ES-I3 (cell line): ENCODE data around the gene PTEN.
"Not testable (repeated sequence)": the region's sequence is repeated elsewhere in the genome, so short reads cannot be mapped to it uniquely, and the experiment has no call there.

ENCODE experiments used
- H3K36me3 ChIP-seq: 2 replicates; pipeline ENCODE4 v1.6.1; 2013; ENCODE audit warnings: mild to moderate bottlenecking, low read length, control low read depth, moderate library complexity; ENCODE audit not compliant: insufficient read depth
- H3K4me1 ChIP-seq: 2 replicates; pipeline ENCODE4 v1.6.1; 2013; ENCODE audit warnings: mild to moderate bottlenecking, control low read depth, low read length; ENCODE audit not compliant: insufficient read depth
- H3K9ac ChIP-seq: 2 replicates; pipeline ENCODE4 v1.6.1; 2013; ENCODE audit warnings: low read depth, mild to moderate bottlenecking, low read length, moderate library complexity
- H3K9me3 ChIP-seq: 2 replicates; pipeline ENCODE4 v1.6.1; 2013; ENCODE audit warnings: mild to moderate bottlenecking, low read length, moderate library complexity; ENCODE audit not compliant: control insufficient read depth, insufficient read depth

PTEN gene

DNA sequence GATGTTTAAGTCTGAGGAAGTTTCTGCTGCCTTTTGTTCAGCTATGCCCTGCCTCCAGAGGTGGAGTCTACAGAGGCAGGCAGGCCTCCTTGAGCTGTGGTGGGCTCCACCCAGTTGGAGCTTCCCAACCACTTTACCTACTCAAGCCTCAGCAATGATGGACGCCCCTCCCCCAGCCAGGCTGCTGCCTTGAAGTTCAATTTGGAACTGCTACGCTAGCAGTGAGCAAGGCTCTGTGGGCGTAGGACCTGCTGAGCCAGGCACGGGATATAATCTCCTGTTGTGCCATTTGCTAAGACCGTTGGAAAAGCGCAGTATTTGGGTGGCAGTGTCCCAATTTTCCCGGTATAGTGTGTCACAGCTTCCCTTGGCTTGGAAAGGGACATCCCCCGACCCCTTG lies 40.0 kb downstream of the PTEN start:
- not testable (repeated sequence) for H3K36me3 ChIP-seq, H3K9me3 ChIP-seq, H3K9ac ChIP-seq, H3K4me1 ChIP-seq

DNA sequence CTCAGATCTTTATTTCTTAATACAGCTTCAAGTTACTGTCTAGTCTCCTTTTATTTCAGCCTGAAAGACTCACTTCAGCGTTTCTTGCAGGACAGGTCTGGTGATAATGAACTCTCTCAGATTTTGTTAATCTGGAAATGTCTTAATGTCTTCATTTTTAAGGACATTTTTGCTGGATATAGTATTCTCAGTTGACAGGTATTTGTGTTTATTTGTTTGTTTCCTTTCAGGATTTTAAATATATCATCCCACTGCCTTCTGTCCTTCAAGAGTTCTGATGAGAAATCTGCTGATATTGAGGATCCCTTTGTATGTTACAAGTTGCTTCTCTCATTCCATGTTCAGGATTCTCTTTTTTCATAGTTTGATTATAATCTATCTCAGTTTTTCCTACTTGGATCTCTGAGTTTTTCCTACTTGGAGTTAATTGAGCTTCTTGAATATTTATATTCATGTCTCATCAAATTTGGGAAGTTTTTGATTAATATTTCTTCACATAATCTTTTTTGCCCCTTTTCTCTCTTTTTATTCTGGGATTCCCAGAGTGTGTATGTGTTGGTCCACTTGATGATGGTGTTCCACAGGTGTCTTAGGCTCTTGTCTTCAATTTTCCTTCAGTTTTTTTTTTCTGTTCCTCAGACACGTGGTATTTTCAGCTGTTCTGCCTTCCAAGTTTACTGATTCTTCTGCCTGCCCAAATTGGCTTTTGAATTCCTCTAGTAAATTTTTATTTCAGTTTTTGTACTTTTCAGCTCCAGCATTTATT lies 49.9 kb downstream of the PTEN start:
- H3K9me3 ChIP-seq: peaks cover 5% of the 10 kb centered on the region
- peaks cover 10% of the 10 kb centered on the region for H3K4me1 ChIP-seq
- H3K36me3 ChIP-seq: no peaks in the 10 kb centered on the region

DNA sequence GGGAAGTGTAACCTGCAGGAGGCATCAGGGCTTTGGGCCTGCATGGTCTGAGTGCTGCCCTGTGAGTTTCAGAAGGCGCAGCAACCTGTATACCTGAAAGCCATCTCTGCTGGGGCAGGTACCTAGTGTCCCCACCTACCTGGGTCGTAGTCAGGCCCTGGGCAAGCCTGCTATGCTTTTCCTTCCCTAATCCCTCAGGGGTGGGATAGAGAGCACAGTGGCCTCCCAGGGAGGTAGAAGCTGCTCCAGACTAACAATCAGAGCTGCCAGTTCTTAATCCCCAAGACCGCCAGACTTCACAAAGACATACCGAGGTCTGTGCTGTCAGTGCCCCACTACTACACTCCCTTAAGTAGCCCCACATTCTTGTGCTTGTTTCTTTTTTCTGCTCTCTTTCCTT lies 52.0 kb downstream of the PTEN start:
- no peak overlapping the region for H3K9ac ChIP-seq
- H3K36me3 ChIP-seq: no peaks in the 10 kb centered on the region
- H3K9me3 ChIP-seq: peaks cover 5% of the 10 kb centered on the region
- H3K4me1 ChIP-seq: peaks cover 10% of the 10 kb centered on the region

More for the DNA sequence above, 49.9 kb downstream of the PTEN start:
- H3K9ac ChIP-seq: no peak overlapping the region

DNA sequence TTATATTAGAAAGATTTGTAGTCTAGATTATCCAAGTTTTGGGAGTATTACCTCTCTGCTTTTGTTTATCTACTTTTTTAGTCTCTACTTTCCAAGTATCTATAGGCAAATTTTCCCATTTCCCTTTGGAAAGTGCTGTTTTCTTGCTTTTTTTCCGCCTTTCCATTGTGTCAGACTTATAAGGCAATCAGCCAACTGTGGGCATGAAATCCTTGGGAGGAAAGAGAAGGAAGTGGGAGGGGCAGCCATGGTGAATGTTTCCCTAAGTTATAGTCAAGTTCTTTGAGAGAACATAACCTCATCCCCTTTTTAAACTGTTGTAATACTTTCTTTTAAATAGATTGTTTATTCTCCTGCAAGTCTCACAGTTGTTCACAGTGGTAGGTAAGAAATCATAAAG lies 52.6 kb downstream of the PTEN start:
- no peak overlapping the region for H3K9ac ChIP-seq
- H3K9me3 ChIP-seq: peaks cover 5% of the 10 kb centered on the region
- peaks cover 10% of the 10 kb centered on the region for H3K4me1 ChIP-seq
- no peaks in the 10 kb centered on the region for H3K36me3 ChIP-seq

DNA sequence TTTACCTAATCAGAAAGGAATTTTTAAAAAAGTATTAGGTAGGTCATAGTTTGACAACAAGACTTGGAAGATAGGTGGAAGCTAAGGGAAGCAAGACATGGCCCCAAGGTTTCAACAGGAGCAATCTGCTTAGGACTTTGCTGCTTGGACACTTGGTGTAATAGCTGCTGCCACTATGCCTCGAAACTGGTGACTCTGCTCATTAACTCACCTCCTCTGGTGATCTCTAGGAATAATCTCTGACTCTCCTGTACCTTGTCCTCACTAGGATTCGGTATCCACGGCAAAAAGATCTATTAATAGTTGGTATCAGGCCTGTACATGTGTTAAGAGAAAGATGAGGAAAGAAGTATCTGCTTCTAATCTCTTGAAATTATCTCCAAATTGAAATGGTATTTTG lies 53.1 kb downstream of the PTEN start:
- peaks cover 10% of the 10 kb centered on the region for H3K4me1 ChIP-seq
- no peaks in the 10 kb centered on the region for H3K36me3 ChIP-seq
- no peak overlapping the region for H3K9ac ChIP-seq
- H3K9me3 ChIP-seq: peaks cover 5% of the 10 kb centered on the region

DNA sequence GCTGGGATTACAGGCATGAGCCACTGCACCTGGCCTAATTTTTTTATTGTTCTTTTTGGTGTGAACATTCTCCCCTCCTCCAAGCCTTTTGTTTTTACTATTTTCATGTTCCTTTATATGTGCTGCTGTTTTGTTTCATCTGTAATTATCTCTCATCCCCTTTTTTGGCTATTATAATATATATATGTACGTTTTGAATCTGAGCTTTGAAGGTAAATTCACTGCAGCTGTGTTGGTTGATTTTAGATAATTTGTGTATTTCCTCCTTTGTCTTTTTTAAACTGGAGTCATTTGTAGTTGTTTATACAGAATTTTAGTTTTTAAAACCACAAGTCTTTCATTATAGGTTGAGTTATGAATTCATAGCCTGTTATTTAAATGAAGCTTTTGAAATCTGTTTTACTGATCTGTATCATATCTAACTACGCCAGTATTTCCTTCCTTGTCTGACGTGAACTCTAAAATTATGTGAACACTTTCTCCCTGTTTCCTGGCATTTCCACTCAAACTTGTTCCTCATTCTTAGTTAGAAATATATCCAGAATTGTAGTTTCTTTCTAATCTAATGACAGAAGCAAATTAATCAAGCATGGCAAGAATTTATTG lies 54.9 kb downstream of the PTEN start:
- Histone ChIP-seq H3K36me3 (no peaks in the 10 kb centered on the region), H3K9ac (no peak overlapping the region), H3K4me1 (peaks cover 10% of the 10 kb centered on the region), H3K9me3 (no peaks in the 10 kb centered on the region)

DNA sequence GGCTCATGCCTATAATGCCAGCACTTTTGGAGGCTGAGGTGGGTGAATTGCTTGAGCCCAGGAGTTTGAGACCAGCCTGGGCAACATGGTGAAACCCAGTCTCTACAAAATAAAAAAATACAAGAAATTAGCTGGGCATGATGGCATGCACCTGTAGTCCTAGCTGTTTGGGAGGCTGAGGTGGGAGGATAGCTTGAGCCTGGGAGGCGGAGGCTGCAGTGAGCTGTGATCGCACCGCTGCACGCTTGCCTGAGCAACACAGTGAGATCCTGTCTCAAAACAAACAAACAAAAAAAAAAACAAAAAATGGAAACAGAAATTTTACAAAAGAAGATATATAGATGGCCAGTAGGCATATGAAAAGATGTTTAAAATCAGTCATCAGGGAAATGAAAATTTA lies 57.1 kb downstream of the PTEN start:
- Histone ChIP-seq H3K4me1 (peaks cover 7% of the 10 kb centered on the region), H3K9ac (no peak overlapping the region), H3K36me3 (no peaks in the 10 kb centered on the region), H3K9me3 (no peaks in the 10 kb centered on the region)

DNA sequence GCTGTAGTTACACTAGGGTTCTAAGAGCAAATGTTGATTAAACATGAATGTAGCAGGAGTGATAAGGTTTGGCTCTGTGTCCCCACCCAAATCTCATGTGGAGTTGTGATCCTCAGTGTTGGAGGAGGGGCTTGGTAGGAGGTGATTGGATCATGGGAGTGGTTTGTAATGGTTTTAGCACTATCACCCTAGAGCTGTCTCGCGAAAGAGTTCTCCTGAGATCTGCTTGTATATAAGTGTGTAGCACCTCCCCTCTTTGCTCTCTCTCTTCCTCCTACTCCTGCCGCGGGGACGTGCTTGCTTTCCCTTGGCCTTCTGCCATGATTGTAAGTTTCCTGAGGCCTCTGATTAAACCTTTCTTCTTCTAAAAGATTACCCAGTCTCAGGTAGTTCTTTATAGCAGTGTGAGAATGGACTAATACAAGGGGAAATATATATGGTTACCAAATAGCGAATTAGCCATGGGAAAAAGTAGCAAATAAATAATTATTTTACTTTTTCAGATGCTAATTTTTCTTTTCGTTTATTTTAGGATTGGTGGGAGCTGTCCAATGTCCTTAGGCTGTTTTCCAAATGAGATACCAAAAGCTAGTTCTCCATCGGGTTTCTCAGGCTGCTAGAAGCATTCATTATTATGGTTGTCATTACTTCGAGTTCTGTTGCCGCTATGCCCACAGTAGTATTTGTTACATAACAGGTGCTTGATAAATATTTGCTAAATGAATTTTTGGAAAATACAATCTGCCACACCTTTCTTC lies 58.7 kb downstream of the PTEN start:
- H3K9me3 ChIP-seq: no peaks in the 10 kb centered on the region
- H3K4me1 ChIP-seq: peaks cover 13% of the 10 kb centered on the region
- no peaks in the 10 kb centered on the region for H3K36me3 ChIP-seq
- H3K9ac ChIP-seq: no peak overlapping the region

DNA sequence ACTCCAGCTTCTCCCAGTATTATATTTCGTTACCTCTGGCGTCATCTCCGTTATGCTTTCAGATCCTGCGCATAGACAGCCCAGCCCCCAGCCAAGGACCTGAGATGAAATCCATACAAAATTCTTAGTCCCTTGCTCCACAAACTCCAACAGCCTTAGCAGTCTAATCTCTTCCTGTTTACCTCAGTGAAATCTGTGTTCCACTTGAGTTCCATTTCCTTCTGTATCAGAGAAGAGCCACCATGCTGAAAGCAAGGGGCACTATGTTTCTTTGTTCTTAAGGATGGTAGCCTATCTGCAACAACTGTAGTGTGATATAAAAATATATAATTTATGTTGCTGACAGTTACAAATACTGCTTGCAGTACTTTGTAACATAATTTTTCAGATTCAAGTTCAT lies 59.8 kb downstream of the PTEN start:
- H3K36me3 ChIP-seq: no peaks in the 10 kb centered on the region
- no peak overlapping the region for H3K9ac ChIP-seq
- peaks cover 13% of the 10 kb centered on the region for H3K4me1 ChIP-seq
- H3K9me3 ChIP-seq: no peaks in the 10 kb centered on the region

DNA sequence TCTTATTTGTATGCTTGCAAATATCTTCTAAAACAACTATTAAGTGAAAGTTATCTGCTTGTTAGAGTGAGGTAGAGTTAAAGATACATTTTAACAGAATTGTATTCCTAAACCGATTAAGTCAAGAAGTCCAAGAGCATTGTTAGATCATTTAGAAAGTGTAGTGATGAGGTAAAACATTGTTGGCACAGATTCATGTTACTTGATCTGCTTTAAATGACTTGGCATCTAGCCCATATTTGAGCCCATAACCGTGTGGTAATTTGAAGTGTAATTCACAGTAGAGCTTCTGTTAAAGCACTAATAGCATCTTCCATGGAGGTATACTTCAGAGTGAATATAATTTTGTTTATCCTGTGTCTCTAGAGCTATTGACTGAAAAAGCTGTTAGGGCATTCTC lies 62.1 kb downstream of the PTEN start:
- H3K36me3 ChIP-seq: no peaks in the 10 kb centered on the region
- peaks cover 19% of the 10 kb centered on the region for H3K4me1 ChIP-seq
- H3K9me3 ChIP-seq: no peaks in the 10 kb centered on the region
- H3K9ac ChIP-seq: no peak overlapping the region

DNA sequence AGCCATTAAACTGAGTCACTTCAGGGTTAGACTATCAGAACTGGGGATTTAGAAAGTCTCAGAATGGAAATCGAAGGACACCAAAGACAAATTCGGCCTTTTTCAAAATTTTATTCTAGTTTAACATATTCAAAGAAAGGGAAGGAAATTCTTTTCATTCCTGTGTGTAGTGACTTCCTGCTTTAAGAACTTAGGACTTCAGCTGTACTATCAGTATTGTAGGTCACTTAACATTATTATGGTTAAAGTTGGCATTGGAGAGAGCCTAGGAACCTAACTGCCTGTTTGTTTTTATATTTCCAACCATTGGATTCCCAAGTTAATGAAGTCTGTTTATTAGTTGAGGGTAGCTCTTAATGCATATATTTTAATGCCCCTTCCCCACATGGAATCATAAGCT lies 63.7 kb downstream of the PTEN start:
- Histone ChIP-seq H3K9ac (no peak overlapping the region), H3K36me3 (no peaks in the 10 kb centered on the region), H3K4me1 (peaks cover 26% of the 10 kb centered on the region), H3K9me3 (no peaks in the 10 kb centered on the region)

DNA sequence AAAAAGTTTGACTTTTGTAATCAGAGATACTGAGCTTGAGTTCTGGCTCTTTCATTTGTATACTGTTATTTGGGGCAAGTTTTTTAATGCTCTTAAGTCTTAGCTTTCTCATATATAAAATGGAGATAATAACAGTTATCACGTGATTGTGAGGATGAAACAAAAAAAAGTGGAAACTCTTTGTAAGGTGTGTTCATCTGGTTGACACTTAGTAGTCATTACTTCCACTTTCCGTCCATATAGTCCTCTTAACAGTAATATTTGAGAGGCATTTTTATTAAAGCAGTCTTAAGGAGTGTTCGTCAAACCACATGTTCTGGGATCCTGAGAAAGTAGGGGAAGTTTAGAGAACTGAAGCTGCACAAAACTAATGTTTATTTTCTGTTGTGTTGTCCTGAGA lies 65.6 kb downstream of the PTEN start:
- Histone ChIP-seq H3K9me3 (no peaks in the 10 kb centered on the region), H3K9ac (no peak overlapping the region), H3K36me3 (no peaks in the 10 kb centered on the region), H3K4me1 (peaks cover 26% of the 10 kb centered on the region)

DNA sequence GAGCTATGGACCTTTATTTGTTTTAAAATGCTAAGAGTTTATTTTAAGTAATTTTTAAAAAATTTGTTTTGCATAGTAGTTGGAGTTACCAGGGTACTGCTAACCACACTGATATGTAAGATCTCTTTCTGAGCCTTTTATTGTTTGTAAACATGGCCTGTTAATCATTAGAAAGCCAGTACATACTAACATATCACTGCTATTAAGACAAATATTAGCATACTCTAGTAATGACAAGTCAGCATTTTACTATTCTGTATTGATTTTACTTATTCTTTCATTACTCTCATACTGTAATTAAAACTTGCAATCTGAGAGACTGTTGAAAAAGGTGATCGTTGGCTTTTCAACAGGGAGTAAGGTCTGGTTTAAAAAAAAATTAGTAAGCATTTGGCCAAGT lies 66.7 kb downstream of the PTEN start:
- Histone ChIP-seq H3K9ac (no peak overlapping the region), H3K9me3 (no peaks in the 10 kb centered on the region), H3K4me1 (peaks cover 26% of the 10 kb centered on the region), H3K36me3 (no peaks in the 10 kb centered on the region)

DNA sequence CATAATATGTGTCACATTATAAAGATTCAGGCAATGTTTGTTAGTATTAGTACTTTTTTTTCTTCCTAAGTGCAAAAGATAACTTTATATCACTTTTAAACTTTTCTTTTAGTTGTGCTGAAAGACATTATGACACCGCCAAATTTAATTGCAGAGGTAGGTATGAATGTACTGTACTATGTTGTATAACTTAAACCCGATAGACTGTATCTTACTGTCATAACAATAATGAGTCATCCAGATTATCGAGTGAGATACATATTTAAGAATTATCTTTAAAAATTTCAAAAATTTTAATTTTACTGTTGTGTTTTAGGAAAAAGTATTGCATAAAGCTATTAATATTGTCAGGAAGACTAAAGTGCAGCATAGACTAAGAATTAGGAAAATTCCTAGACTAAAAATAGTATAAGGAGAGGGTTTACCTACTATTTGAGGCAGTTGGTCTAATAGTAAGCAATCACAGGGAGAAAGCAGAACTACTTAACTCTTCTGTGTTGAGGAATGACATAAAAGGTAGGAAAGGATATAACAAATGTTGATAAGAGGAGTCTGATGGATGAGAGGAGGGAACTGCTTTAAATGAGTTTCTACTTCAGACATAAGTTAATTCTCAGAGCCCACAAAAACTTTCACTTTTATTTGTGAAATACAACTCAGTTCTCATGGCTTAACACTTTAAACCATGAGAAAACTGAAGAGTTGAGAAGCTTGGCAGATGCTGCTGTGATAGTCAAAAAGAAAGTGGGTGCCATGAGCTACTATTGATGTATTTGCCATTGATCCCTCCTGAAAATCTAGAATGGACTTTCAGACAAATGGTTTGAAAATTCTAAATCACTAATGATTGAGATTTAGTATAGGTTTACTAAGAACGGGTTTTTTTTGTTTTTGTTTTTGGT lies 67.8 kb downstream of the PTEN start:
- Histone ChIP-seq H3K9ac (no peak overlapping the region), H3K9me3 (no peaks in the 10 kb centered on the region), H3K4me1 (peaks cover 22% of the 10 kb centered on the region), H3K36me3 (no peaks in the 10 kb centered on the region)
